Measurements from ENCODE around the gene NMT1. TPM values are rescaled to one million over a fixed set of nuclear protein-coding genes. Genes with fewer than 3 reads are reported as not detected.

The NMT1 gene
- total and polyA plus RNA-seq, 2 donors from 2014 or later: 72.3 to 98.5 TPM

GRCh38 chr17:45104907-45105624, 43.9 kb downstream of the NMT1 start:
- Histone ChIP-seq H3K27me3 (ENCODE audit: control insufficient read depth, insufficient read depth, low read length) (no peaks in the 10 kb centered on the region), H3K9me3 (ENCODE audit: control insufficient read depth in 2 of 3, insufficient read depth in 1 of 3, low read length in 3 of 3) (no peaks in the 10 kb centered on the region), H3K9ac (ENCODE audit: low read length in 3 of 3) (no peak overlapping the region), H3K4me3 (ENCODE audit: low read length in 3 of 3) (no peak overlapping the region), H3K36me3 (ENCODE audit: control insufficient read depth in 2 of 3, insufficient read depth in 3 of 3, low read length in 3 of 3) (peaks cover 6 to 58% (median 43%) of the 10 kb centered on the region in 3 donors), H3K4me1 (ENCODE audit: control insufficient read depth in 2 of 3, insufficient read depth in 2 of 3, low read depth in 1 of 3, low read length in 3 of 3) (peaks cover 0 to 2% (median 0%) of the 10 kb centered on the region in 3 donors), H3K27ac (ENCODE audit: low read depth in 2 of 2, low read length in 2 of 2) (no peak overlapping the region)
- DNase-seq: peak in 1 of 5 donors; percentile 57
- no peak for FAIRE-seq
- intact Hi-C loops (cut with DNase I): no loop called here
- TF ChIP-seq CTCF (IDR thresholded peaks at IDR 0.05; ENCODE audit: borderline replicate concordance, extremely low read depth, insufficient read depth): no peak

GRCh38 chr17:45106096-45106495, 45.0 kb downstream of the NMT1 start:
- TF ChIP-seq CTCF (IDR thresholded peaks at IDR 0.05; ENCODE audit: borderline replicate concordance, extremely low read depth, insufficient read depth): no peak
- intact Hi-C loops (cut with DNase I): no loop called here
- Histone ChIP-seq H3K36me3 (ENCODE audit: control insufficient read depth in 2 of 3, insufficient read depth in 3 of 3, low read length in 3 of 3) (peaks cover 6 to 58% (median 43%) of the 10 kb centered on the region in 3 donors), H3K4me1 (ENCODE audit: control insufficient read depth in 2 of 3, insufficient read depth in 2 of 3, low read depth in 1 of 3, low read length in 3 of 3) (peaks cover 0 to 2% (median 0%) of the 10 kb centered on the region in 3 donors), H3K9ac (ENCODE audit: low read length in 3 of 3) (no peak overlapping the region), H3K27me3 (ENCODE audit: control insufficient read depth, insufficient read depth, low read length) (no peaks in the 10 kb centered on the region), H3K27ac (ENCODE audit: low read depth in 2 of 2, low read length in 2 of 2) (no peak overlapping the region), H3K9me3 (ENCODE audit: control insufficient read depth in 2 of 3, insufficient read depth in 1 of 3, low read length in 3 of 3) (no peaks in the 10 kb centered on the region), H3K4me3 (ENCODE audit: low read length in 3 of 3) (no peak overlapping the region)
- DNase-seq (peak in 1 of 5 donors; percentile 51), FAIRE-seq (no peak)

GRCh38 chr17:45106582-45106981, 45.5 kb downstream of the NMT1 start:
- intact Hi-C loops (cut with DNase I): no loop called here
- no peak overlapping the region for H3K27ac ChIP-seq (ENCODE audit: low read depth in 2 of 2, low read length in 2 of 2)
- no peak for DNase-seq
- no peak for TF ChIP-seq CTCF (IDR thresholded peaks at IDR 0.05; ENCODE audit: borderline replicate concordance, extremely low read depth, insufficient read depth)
- FAIRE-seq: no peak
- no peak overlapping the region for H3K4me3 ChIP-seq (ENCODE audit: low read length in 3 of 3)
- peaks cover 0 to 4% (median 0%) of the 10 kb centered on the region in 3 donors for H3K4me1 ChIP-seq (ENCODE audit: control insufficient read depth in 2 of 3, insufficient read depth in 2 of 3, low read depth in 1 of 3, low read length in 3 of 3)
- H3K27me3 ChIP-seq (ENCODE audit: control insufficient read depth, insufficient read depth, low read length): no peaks in the 10 kb centered on the region
- H3K9ac ChIP-seq (ENCODE audit: low read length in 3 of 3): no peak overlapping the region
- peaks cover 6 to 57% (median 42%) of the 10 kb centered on the region in 3 donors for H3K36me3 ChIP-seq (ENCODE audit: control insufficient read depth in 2 of 3, insufficient read depth in 3 of 3, low read length in 3 of 3)
- no peaks in the 10 kb centered on the region for H3K9me3 ChIP-seq (ENCODE audit: control insufficient read depth in 2 of 3, insufficient read depth in 1 of 3, low read length in 3 of 3)
